ENCODE measurements around the gene KCNJ5. TPM values are rescaled to one million over a fixed set of nuclear protein-coding genes. Genes with fewer than 3 reads are reported as not detected.

The KCNJ5 gene
- total RNA-seq, 1 donor: under 0.01 TPM

DNA sequence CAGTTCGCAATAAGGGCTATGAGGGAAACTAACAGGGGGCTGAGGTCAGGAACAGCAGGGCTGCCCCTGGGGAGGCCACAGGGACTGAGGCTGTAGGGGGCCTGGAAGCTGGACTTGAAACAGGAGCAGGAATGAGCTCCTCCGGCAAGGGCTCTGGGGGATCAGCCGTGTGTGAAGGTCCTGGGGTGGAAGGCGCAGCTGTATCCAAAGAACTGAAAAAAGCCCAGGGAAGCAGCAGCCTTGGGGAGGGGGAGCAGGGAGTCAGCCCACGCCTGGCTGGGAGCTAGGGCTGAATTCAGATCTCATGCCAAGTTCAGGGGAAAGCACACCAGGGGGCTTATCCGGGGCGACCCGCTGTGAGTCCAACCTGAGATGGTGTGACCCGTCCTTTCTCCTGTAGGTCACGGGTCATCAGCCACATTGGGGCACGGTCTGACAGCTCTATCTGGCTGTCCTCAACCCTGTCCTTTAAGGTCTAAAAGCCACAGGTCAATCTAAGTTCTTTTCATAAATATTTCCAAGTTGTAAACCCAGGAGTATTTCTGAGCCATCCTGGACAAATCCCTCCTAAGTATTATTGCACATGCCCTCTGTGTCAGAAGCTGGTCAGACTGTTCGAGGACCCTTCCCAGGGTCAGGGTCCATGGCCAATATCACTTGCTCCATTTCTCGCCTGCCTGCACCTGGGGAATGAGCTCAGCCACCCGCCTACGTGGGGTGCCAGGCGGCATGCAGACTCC lies 33.5 kb downstream of the KCNJ5 start:
- no peak overlapping the region for H3K4me3 ChIP-seq (ENCODE audit: low read length)
- peaks cover 9% of the 10 kb centered on the region for H3K4me1 ChIP-seq (ENCODE audit: insufficient read depth, low read length)
- H3K9me3 ChIP-seq (ENCODE audit: low read depth, low read length): no peaks in the 10 kb centered on the region
- no peaks in the 10 kb centered on the region for H3K27me3 ChIP-seq (ENCODE audit: insufficient read depth, low read length)

- no peak overlapping the region for H3K4me3 ChIP-seq (ENCODE audit: low read length)
- no peaks in the 10 kb centered on the region for H3K9me3 ChIP-seq (ENCODE audit: low read depth, low read length)
- H3K4me1 ChIP-seq (ENCODE audit: insufficient read depth, low read length): peaks cover 9% of the 10 kb centered on the region
- no peaks in the 10 kb centered on the region for H3K27me3 ChIP-seq (ENCODE audit: insufficient read depth, low read length)
Observed at GRCh38 chr11:128925250-128925600, 34.1 kb downstream of the KCNJ5 start.

DNA sequence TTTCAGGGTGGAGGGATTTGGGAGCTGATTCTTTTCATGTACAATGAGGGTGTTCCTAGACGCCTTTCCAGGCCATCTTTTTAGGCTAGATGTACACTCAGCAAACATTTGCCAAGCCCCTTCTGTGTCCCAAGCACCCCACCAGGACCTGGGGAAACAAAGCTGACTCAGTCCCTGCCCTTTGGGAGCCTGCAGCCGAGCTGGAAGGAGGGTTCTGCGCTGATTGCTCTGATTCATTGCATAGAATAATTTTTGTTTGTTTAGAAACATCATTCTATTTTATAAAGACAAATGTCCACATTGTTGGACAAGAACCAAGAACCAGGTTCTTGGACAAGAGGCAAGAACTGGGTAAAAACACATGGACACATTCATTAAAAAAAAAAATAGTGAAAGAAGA lies 34.8 kb downstream of the KCNJ5 start:
- Histone ChIP-seq H3K4me3 (ENCODE audit: low read length) (no peak overlapping the region), H3K27me3 (ENCODE audit: insufficient read depth, low read length) (no peaks in the 10 kb centered on the region), H3K9me3 (ENCODE audit: low read depth, low read length) (no peaks in the 10 kb centered on the region), H3K4me1 (ENCODE audit: insufficient read depth, low read length) (peaks cover 9% of the 10 kb centered on the region)

GRCh38 chr11:128926437-128927107 lies 35.4 kb downstream of the KCNJ5 start:
- H3K9me3 ChIP-seq (ENCODE audit: low read depth, low read length): no peaks in the 10 kb centered on the region
- H3K27me3 ChIP-seq (ENCODE audit: insufficient read depth, low read length): no peaks in the 10 kb centered on the region
- no peak overlapping the region for H3K4me3 ChIP-seq (ENCODE audit: low read length)
- H3K4me1 ChIP-seq (ENCODE audit: insufficient read depth, low read length): peaks cover 9% of the 10 kb centered on the region

GRCh38 chr11:128927108-128927461 lies 35.9 kb downstream of the KCNJ5 start:
- no peaks in the 10 kb centered on the region for H3K9me3 ChIP-seq (ENCODE audit: low read depth, low read length)
- H3K4me1 ChIP-seq (ENCODE audit: insufficient read depth, low read length): peaks cover 9% of the 10 kb centered on the region
- H3K27me3 ChIP-seq (ENCODE audit: insufficient read depth, low read length): no peaks in the 10 kb centered on the region
- no peak overlapping the region for H3K4me3 ChIP-seq (ENCODE audit: low read length)

- Histone ChIP-seq H3K4me1 (ENCODE audit: insufficient read depth, low read length) (peaks cover 9% of the 10 kb centered on the region), H3K27me3 (ENCODE audit: insufficient read depth, low read length) (no peaks in the 10 kb centered on the region), H3K4me3 (ENCODE audit: low read length) (no peak overlapping the region), H3K9me3 (ENCODE audit: low read depth, low read length) (no peaks in the 10 kb centered on the region)
Observed at GRCh38 chr11:128927683-128928336, 36.7 kb downstream of the KCNJ5 start.

DNA sequence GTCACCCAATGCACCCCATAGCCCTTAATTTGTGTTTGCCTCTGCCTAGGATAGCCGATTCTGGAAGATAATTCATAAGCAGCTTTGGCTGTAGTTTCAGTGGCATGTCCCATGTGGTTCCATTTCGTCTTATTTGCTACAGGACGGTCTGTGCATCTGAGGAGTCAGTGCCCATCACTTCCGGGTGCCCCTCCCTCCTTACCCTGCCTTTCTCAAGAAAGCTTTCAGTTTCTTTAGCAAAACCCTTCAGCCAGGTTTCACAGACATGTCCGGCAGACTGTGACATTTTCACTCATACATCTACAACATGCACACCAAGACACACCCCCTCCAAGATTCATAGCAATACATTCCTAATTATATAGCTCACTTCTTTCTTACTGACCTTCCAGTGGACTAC lies 37.2 kb downstream of the KCNJ5 start:
- H3K27me3 ChIP-seq (ENCODE audit: insufficient read depth, low read length): no peaks in the 10 kb centered on the region
- no peaks in the 10 kb centered on the region for H3K9me3 ChIP-seq (ENCODE audit: low read depth, low read length)
- H3K4me1 ChIP-seq (ENCODE audit: insufficient read depth, low read length): peaks cover 9% of the 10 kb centered on the region
- H3K4me3 ChIP-seq (ENCODE audit: low read length): no peak overlapping the region

GRCh38 chr11:128929468-128929867 lies 38.3 kb downstream of the KCNJ5 start:
- Histone ChIP-seq H3K4me3 (ENCODE audit: low read length) (no peak overlapping the region), H3K27me3 (ENCODE audit: insufficient read depth, low read length) (no peaks in the 10 kb centered on the region), H3K4me1 (ENCODE audit: insufficient read depth, low read length) (peaks cover 9% of the 10 kb centered on the region), H3K9me3 (ENCODE audit: low read depth, low read length) (no peaks in the 10 kb centered on the region)

GRCh38 chr11:128929991-128930390 lies 38.8 kb downstream of the KCNJ5 start:
- H3K9me3 ChIP-seq (ENCODE audit: low read depth, low read length): no peaks in the 10 kb centered on the region
- no peaks in the 10 kb centered on the region for H3K27me3 ChIP-seq (ENCODE audit: insufficient read depth, low read length)
- H3K4me3 ChIP-seq (ENCODE audit: low read length): no peak overlapping the region
- peaks cover 9% of the 10 kb centered on the region for H3K4me1 ChIP-seq (ENCODE audit: insufficient read depth, low read length)

- H3K4me1 ChIP-seq (ENCODE audit: insufficient read depth, low read length): peaks cover 9% of the 10 kb centered on the region
- H3K9me3 ChIP-seq (ENCODE audit: low read depth, low read length): no peaks in the 10 kb centered on the region
- H3K27me3 ChIP-seq (ENCODE audit: insufficient read depth, low read length): no peaks in the 10 kb centered on the region
- H3K4me3 ChIP-seq (ENCODE audit: low read length): no peak overlapping the region
Observed at GRCh38 chr11:128931066-128931465, 39.9 kb downstream of the KCNJ5 start.

- Histone ChIP-seq H3K27me3 (ENCODE audit: insufficient read depth, low read length) (no peaks in the 10 kb centered on the region), H3K4me1 (ENCODE audit: insufficient read depth, low read length) (peaks cover 9% of the 10 kb centered on the region), H3K9me3 (ENCODE audit: low read depth, low read length) (no peaks in the 10 kb centered on the region), H3K4me3 (ENCODE audit: low read length) (no peak overlapping the region)
Observed at GRCh38 chr11:128931668-128932067, 40.5 kb downstream of the KCNJ5 start.

DNA sequence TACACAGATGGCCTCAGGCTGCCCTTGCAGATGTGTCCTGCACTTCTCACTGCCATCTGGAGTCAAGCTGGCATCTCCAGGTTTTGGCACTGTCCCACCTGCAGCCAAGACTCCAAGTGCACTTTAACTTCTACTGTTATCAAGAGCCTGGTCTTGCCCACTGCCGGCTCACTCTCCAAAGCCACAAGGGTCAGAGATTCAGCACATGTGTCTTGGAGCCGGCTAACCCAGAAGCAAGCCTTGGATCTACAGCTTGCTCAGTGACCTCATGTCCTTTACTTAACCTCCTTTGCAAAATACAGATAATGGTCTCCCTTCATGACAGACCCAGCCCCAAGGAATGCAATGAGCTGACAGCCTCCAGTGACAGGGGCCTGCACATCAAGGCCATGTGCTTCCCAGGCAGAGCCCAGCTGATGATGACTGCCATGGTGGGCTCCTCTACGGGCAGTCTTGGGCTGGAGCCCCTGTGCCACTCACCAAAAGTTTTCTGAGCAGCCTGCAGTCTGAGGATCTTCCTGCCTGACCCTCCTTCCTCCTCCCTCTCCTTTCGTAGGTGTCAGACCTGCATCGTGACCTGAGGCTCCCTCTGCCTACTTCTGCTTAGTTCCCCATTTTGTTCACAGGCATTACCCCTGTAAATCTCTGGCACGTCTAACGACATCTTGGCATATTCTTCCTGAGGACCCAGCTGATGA lies 42.5 kb downstream of the KCNJ5 start:
- Histone ChIP-seq H3K9me3 (ENCODE audit: low read depth, low read length) (no peaks in the 10 kb centered on the region), H3K4me1 (ENCODE audit: insufficient read depth, low read length) (no peaks in the 10 kb centered on the region), H3K4me3 (ENCODE audit: low read length) (no peak overlapping the region), H3K27me3 (ENCODE audit: insufficient read depth, low read length) (no peaks in the 10 kb centered on the region)

DNA sequence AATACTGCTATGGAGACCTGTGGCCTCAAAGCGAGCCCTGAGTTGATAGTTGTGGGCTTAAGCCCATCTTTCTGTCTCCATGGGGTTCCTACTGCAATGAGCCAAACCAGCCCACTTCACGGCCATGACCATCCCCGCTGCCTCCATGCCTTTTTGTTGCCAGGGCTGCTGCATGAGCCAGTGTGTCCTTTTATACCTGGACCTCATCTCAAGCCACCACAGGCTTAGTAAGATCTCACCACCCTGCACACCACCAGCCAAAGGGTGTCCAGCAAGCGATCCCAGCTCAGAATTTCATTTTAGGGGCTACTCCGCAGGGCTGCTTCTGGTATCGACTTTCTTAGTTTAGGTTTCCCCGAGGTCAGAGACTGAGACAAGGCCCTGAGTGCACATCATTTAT lies 43.2 kb downstream of the KCNJ5 start:
- H3K27me3 ChIP-seq (ENCODE audit: insufficient read depth, low read length): no peaks in the 10 kb centered on the region
- no peak overlapping the region for H3K4me3 ChIP-seq (ENCODE audit: low read length)
- no peaks in the 10 kb centered on the region for H3K9me3 ChIP-seq (ENCODE audit: low read depth, low read length)
- H3K4me1 ChIP-seq (ENCODE audit: insufficient read depth, low read length): no peaks in the 10 kb centered on the region

DNA sequence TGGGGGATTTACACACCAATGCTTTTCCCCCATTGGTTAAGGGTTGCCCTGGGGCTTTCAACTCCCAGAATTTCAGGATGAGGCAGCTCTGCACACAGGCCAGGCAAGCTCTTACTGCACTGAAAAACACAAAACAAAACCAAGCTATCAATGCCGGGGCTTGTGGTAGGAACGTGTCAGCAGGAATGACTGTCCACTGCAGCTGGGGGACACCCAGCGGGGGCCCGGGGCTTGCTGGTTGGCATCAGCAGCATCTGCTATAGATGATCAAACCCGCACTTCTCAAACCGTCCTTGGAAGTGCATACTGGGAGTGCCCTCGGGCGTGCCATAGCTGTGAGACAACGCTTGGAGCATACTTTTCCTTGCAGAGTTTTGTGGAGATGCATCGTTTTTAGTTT lies 43.8 kb downstream of the KCNJ5 start:
- Histone ChIP-seq H3K27me3 (ENCODE audit: insufficient read depth, low read length) (no peaks in the 10 kb centered on the region), H3K9me3 (ENCODE audit: low read depth, low read length) (no peaks in the 10 kb centered on the region), H3K4me3 (ENCODE audit: low read length) (no peak overlapping the region), H3K4me1 (ENCODE audit: insufficient read depth, low read length) (no peaks in the 10 kb centered on the region)

GRCh38 chr11:128936606-128937251 lies 45.6 kb downstream of the KCNJ5 start:
- no peaks in the 10 kb centered on the region for H3K9me3 ChIP-seq (ENCODE audit: low read depth, low read length)
- no peak overlapping the region for H3K4me3 ChIP-seq (ENCODE audit: low read length)
- H3K27me3 ChIP-seq (ENCODE audit: insufficient read depth, low read length): no peaks in the 10 kb centered on the region
- H3K4me1 ChIP-seq (ENCODE audit: insufficient read depth, low read length): no peaks in the 10 kb centered on the region

Data from mononuclear cell (primary cell).